HG03175 (cell line): Measurements from ENCODE around the gene PAWR.
A peak's percentile ranks its signal among the peaks of the same experiment; 100 is the strongest.
"Not testable (repeated sequence)": the region's sequence is repeated elsewhere in the genome, so short reads cannot be mapped to it uniquely, and the experiment has no call there.

ENCODE experiments used
- ATAC-seq: cut with Tn5 transposase; IDR thresholded peaks from one replicate; pipeline ENCODE4 v1.9.1; 2021; ENCODE audit warnings: mild to moderate bottlenecking, moderate library complexity; ENCODE audit not compliant: unreplicated experiment

PAWR gene

DNA sequence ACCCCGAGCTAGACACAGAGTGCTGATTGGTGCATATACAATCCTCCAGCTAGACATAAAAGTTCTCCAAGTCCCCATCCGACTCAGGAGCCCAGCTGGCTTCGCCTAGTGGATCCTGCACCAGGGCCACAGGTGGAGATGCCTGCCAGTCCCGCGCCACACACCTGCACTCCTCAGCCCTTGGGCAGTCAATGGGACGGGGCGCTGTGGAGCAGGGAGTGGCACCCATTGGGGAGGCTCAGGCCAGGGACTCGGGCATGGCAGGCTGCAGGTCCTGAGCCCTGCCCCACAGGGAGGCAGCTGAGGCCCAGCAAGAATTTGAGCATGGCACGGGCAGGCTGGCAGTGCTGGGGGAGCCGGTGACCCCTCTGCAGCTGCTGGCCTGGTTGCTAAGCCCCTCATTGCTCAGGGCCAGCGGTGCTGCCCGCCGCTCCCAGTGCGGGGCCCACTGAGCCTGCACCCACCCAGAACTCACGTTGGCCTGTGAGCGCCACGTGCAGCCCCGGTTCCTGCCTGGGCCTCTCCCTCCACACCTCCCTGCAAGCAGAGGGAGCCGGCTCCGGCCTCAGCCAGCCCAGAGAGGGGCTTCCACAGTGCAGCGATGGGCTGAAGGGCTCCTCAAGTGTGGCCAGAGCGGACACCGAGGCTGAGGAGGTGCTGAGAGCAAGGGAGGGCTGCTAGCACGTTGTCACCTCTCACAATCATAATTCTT is 136.7 kb downstream of the PAWR start:
- ATAC-seq, result no peak

DNA sequence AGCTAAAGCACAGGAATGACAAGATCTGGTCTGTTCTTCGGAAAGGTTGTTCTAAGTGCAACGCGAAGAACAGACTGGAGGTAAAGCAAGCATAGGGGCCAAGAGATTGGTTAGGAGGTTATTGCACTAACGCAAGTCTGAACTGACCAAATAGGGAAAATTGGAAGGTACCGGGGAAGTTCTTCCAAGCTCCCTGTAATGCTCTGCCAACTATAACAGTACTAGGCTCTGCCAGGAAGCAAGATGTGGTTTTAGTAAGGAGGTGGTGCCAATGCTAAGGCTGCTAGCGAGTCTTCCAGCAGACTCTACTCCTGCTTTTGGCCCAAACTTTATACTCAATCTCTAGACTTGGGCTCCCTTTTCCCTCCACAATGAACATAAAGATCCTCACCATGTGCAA is 138.6 kb downstream of the PAWR start:
- ATAC-seq, result no peak

DNA sequence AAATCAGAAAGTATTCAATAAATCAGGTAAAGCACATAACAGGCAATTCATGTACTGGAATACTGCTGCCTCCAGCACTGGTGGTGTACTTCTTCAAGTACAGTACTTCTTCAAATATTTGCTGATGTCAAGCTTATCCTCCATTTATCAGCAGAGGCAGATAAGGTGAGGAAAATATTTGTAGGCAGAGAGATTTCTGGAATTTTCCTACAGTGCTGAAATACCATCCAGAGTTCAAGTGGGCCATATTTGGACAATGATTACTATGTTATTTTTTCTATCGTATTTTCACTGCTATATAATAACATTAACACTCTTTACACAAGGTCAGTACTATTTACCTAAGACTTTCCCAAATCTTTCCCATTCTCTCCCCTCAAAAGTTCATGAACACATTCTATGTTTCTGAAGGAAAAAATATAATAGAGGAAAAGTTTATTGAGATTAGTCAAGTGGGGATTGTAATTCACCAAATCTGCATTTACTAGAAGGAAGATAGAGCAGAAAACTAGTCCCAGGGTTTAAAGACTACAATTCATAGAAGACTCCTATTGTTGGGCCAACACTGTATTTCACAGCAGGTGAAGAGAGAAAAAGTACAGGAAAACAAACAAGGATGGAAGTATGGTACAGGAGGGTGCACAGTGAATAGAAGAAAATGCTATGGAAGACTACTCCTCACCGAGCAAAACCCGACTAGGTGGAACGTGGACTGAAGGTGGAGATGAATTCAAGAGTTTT is 141.1 kb downstream of the PAWR start:
- ATAC-seq, result no peak

DNA sequence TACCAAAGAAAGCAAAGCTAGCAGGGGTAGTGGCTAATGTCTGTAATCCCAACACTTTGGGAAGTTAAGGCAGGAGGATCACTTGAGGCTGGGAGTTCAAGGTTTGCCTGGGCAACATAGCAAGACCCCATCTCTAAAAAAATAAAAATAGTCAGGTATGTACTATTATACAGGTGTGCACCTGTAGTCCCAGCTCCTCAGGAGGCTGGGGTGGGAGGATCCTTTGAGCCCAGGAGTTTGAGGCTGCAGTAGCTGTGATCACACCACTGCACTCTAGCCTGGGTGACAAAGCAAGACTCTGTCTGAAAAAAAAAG is 142.2 kb downstream of the PAWR start:
- ATAC-seq, result no peak

DNA sequence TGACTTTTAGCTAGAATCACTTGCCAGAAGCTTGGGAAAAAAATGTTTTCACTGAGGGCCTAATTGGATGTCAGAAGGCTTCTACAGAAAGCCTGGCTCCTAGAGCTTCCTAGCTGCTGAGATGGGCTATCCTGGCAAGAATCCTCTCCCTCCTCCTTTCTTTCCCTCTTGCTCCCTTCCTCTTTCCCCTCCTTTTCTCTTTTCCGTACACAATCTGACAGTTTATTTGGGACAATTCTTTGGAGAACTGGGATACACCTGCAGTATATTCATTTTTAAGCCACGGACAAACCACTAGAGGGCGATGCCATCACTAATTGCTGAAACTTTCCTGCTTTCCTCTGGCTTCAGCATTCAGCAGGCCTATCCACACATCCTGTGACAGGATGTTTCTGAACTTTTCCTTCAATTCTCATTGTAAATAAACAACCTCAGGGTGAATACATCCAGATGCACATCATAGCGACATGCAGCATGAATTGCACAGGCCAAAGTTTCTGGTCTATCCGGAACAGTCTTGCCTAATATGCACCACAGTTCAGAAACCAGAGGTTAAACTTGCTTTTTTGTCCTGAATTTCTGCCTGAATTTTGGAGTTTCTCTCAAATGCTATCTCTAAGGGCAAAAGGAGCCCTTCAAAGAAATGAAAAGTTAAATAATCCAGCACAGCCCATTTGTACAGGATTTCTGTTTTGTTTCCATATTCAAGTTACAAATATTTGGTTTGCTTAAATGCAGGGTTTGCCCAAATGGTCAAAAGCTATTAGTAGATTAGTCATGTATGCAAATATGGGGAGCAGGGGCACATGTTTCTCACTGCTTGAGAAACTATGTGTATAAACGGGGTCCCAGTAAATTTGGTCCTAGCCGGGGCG is 142.8 kb downstream of the PAWR start:
- peak; percentile 83 for ATAC-seq

DNA sequence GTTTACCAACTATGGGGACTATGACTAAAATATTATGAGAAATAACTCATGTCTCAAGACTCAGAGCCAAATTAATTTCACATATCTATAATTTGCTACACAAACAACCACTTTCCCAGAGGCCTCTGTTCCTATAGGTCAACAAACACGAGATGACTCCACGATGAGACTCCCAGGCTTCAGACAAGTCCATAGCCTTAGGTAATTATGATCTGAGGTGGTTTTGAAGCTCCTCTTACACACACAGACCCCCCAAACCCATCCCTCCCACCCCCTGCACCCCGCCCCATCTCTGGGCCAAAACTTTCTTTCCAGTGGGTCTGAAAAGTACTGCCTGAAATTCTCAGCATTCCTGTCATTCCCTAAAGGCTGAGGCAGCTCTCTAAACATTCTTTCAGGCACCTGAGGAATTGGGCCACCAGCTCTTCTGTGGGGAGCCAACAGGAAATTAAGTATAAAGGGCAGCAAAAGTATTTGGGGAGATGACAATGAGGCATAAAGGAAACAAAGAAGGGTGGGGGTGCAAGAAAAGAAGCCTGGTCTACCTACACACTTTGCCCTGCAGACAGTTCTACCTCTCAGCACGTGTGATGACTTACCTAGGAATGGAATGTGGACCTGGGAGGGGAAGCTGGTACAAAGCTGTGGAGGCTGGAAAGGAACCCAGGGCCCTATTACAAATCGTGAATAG is 143.6 kb downstream of the PAWR start:
- no peak for ATAC-seq

DNA sequence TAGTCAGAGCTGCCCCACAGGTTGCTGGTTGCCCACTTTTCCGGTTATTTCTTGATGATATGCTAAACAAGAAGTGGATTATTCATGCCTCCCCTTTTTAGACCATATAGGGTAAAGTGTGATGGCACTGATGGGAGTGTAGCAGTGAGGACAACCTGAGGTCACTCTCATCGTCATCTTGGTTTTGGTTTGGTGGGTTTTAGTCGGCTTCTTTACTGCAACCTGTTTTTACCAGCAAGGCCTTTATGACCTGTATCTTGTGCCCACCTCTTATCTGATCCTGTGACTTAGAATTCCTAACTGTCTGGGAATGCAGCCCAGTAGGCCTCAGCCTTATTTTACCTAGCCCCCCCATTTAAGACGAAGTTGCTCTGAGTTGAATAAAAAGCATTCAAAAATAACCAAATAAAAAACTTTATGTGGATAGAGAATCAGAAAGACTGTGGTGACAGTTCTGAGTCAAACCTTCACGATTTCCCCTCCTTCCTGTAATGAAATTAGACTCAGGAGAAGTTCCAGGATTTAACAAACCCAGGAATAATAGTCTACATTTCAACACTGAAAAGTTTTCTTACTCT is 144.2 kb downstream of the PAWR start:
- no peak for ATAC-seq

DNA sequence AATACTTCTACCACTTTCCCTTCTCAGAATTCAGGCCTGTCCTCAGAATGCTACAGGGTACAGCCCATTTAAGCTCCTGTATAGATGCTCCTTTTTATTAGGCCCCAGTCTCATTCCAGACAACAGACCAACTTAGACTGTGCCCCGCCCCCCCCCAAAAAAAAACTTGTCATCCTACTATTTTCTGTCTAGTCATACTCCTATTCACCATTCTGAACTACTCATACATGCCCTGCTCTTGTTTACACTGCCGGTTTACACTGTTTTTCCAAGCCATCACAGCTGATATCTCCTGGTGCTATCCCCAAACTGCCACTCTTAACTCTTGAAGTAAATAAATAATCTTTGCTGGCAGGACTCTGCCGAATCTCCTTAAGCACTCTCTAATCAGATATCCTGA is 146.3 kb downstream of the PAWR start:
- not testable (repeated sequence) for ATAC-seq

DNA sequence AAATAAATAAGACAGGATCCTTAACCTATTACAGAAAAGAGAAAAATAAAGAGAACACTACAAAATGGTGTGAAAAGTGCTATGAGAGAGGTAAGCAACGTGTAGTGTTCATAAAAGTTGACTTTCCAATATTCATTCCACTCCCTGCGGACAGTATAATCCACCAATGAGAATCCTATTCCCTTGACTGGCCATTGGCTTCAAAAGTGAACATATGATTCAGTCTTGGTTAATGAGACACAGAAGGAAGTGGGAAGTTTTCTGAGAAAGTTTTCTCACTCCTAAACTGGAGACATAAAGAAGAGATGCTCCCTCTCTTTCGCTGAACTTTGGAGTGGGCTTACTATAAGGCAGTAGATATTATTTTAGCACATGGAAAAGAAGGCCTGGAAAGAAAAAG is 153.1 kb downstream of the PAWR start:
- no peak for ATAC-seq

DNA sequence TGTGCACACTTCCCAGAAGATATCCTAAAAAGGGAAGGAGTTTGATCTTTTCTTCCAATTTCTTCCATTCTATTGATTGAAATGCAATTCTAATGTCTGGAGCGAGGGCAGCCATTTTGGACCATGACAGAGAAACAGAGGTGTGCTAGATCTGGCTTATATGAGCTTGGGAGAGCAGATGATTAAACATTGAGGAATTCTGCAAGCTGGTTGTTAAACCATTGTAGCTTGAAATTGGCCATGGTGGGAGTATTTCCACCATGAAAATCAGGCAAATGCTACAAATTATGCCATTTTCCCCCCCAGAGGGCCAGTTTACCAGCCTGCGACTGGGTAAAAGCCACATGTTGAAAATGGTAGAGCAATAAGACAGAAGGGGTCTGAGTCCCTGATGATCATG is 155.0 kb downstream of the PAWR start:
- no peak for ATAC-seq
